NK-92 (cell line): ENCODE results near the gene CDH7.

Experiments used
- DNase-seq: peaks from one replicate; lab custom pipeline; 2025; ENCODE audit not compliant: unreplicated experiment; lab: John Stamatoyannopoulos, UW

The CDH7 gene, protein sequence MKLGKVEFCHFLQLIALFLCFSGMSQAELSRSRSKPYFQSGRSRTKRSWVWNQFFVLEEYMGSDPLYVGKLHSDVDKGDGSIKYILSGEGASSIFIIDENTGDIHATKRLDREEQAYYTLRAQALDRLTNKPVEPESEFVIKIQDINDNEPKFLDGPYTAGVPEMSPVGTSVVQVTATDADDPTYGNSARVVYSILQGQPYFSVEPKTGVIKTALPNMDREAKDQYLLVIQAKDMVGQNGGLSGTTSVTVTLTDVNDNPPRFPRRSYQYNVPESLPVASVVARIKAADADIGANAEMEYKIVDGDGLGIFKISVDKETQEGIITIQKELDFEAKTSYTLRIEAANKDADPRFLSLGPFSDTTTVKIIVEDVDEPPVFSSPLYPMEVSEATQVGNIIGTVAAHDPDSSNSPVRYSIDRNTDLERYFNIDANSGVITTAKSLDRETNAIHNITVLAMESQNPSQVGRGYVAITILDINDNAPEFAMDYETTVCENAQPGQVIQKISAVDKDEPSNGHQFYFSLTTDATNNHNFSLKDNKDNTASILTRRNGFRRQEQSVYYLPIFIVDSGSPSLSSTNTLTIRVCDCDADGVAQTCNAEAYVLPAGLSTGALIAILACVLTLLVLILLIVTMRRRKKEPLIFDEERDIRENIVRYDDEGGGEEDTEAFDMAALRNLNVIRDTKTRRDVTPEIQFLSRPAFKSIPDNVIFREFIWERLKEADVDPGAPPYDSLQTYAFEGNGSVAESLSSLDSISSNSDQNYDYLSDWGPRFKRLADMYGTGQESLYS

DNA sequence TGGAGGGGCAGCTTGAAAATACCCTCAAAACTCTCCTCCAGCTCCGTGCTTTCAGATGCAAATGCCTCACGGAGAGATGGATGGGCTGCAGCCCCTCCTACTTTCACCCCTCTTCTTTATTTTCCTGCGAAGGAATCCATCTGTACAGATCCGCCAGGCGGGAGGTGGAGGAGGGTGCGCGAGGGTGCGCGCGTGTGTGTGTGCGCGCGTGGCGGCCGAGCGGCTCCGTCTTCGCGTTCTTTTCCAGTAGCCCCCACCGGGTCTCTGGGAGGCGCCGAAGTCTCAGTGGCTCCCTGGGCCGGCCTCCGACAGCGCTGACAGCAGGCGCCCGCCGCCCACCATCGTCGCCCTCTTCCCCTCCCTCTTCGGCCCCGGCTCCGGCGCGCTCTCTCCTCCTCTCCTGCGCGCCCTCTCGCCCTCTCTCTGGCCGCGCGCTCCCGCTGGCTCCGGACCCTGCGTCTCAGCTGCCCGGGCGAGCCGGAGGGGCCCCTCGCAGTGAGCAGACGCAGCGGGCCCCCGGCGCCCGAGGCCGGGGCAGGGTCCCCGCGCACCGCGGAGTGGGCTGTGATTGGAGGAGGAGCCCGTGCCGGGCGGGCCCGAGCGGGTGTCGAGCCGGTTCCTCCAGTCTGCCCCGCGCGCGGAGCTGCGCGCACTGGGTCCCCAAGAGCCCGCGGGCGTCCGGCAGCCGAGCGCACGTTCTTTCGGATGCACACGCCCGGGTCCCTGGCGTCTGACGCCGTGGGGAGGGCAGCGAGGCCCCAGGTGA lies at the start of gene CDH7:
Gene CDH7, plus strand, starts transcription at position 624 of the 766 bp plus-strand sequence. CDS start 11,831 bp downstream, outside the sequence.
- no peak for DNase-seq

DNA sequence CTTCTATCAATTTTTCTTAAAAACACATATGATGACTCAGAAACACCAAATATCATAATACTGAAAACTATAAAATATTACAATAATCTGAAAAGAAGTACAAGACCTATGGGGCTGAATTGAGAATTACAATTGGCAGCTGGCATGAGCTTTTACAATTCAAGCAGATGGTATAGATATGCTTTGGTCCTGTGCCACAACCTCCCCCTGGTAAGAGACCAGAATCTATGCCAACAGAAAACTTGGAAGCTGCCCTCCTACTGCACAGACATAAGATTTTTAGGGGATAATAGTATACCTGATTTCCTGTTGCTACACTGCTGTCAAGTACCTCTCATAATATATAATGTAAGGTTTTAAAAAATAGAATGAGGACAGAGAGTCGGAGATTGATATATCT lies 46.8 kb upstream of the CDH7 start:
- no peak for DNase-seq

DNA sequence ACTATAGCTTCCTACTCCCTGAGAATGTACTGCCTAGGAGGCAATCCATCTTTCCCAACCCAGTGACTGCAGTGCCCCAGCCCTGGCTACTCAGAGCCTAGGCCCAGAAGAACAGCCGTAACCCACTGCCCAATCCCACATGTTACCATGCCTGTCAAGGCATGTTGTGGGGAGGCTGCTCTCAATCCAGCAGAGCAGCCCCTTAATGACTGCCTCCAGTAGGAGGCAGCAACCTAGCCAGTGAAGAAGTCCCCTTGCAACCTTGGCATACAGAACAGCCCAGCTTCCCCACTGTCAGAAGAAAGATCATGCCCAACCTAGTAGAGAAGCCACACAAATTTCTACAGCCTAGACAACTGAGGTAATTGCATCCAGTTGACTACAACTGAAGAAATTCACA lies 44.2 kb upstream of the CDH7 start:
- no peak for DNase-seq

DNA sequence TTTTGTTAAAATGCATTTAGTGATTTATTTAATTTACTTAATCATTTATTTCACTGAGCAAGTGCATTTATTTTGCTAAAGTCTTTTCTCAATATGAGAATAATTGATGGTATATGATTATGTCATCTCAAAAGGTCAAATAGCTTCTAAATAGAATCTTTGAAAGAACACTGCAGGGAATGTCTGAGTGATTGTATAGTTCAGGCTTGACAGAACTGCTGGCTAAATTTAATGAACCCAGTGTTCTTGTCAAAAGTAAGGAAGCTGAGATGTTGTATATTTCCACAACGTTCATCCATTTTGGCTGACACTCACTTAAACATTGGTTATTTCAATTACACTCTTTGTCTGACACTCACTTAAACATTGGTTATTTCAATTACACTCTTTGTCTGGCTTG lies 39.3 kb upstream of the CDH7 start:
- DNase-seq, result no peak

DNA sequence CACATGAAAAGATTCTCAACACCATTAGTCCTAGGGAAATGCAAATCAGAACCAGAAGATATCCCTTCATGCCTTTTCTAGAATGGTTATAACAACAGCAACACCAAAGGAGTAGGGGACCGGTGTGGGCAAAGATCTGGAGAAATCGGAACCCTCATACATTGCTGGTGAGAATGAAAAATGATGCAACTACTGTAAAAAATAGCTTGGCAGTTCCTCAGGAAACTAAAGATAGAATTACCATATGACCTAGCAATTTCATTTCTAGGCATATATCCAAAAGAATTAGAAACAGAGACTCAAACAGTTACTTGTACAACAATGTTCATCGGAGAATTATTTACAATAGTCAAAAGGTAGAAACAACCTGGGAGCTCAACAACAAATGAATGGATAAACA lies 29.2 kb upstream of the CDH7 start:
- DNase-seq, result no peak

DNA sequence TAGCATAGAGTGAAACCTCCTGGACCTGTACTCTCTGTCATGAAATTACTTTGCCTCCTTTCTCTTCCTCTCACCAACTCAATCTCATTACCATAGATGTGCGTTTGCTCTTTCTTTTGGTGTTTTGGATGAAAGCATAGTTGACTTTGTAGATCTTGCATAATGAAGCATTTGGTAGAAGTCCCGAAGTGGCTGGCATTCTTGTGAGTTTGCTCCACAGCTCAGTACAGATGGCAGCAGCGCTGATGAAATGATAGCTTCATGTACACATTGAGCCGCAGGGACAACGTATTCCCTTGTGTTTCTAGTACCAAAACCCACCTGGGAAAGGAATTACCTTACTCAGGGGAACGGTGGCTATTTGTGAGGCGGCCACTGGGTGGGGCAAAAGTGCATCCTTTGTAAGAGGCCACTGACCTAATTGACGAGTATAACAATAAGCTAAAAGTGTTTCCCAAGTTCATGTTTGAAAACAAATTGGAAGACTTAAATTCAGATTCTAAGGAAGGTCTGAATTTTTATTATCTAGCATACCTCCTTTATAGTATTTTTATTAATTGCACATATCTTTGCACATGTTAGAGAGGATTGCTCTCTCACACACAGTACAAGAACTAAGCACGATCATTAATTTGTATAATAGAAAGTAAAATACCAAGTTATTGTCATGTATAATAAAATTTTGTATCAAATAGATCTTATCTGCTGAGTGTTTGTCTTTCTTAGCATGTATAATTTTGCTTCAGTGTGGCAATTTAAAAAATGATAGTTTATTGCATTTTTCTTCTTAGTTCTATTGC lies 25.4 kb upstream of the CDH7 start:
- DNase-seq, result no peak

DNA sequence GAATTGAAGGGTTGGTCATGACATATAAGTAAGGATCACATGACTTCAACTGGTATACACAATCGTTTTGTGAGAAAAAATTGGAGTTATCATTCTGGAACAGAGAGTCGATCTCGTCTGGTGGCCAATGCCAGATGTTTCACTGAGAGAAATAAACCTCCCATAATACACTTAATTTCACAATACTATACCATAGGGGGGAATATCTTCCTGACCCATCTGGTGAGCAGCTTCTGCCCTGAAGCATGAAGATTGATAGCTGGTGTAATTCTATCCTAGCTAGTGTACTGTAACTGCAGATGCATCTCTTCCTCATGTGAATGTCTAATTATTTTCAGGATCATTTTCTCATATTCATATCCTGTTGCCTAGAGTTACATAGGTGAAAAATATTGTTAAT lies 15.7 kb upstream of the CDH7 start:
- no peak for DNase-seq

DNA sequence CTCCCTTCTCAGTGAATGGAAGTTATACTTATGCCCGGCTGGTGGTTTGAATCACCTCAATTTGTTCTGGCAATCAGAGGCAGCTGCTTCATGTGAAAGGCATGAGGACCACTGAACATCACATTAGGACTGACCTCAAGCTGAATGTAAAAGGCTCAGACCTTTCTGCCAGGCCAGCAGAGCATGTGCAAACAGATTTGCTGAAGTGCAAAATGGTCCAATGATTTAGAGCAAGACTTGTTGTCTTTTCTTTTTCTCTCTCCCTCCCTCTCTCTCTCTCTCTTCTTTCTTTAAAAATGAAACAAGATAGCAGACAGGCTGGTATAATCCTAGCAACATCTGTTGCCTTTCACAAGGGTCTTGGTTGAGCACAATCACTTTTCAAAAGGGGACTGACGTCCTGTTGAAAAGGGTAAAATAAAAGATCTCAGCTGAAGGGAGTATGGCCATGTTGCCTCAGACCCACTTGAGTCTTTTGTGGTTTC lies 13.3 kb upstream of the CDH7 start:
- no peak for DNase-seq

DNA sequence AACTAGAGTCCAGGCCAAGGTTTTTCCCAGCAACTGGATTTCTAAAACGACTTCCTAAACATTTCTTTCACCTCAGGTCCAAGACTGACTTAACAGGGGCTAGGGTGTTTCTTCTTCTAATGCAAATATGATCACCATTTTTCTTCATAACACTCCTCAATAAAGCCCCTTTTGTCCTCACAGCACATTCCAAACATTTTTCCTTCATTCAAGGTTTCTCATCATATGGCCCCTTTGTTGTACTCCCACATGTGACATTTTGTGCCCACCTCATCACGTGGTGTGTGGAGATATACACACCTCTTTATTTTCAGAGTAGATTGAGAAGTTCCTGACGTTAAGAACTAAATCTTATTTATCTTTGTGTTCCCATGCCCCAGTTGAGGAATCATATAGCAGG lies 3.9 kb upstream of the CDH7 start:
- no peak for DNase-seq

DNA sequence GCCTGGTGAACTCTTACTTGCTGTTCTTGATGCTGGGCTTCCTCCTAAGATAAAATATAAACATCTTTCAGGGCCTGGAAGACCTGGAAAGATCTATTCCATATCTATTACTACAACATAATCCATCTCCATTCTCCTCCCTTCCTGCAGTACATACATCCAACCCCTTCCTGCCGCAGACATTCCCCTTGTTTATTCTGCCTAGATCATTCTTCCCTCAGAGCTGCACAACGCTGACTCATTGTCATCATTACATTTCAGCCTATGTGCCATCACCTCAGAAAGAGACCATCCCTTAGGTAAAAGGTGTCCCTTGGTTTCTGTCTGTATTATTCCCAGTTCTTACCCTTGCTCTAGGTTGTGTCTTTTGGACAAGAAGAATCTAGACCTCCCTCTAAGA lies 2.5 kb upstream of the CDH7 start:
- no peak for DNase-seq

DNA sequence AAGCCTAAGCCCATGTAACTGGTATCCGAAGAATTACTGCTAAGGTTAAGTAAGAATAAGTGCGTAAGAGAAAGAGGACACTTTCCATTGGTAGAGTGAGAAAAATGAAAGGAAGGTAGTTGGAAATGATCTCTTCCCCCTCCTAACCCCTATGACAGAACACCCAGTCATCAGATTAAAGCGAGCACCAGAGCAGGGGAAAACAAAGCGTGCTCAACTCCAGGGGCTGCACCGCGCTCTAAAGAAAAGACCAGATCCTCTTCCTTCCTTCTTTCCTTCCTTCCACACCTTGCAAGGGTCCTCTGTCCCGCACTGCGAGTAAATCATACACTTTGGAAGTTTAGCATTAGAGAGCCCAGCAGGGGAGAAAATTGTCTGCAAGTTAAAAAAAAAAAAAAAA lies 971 bp upstream of the CDH7 start:
- no peak for DNase-seq

DNA sequence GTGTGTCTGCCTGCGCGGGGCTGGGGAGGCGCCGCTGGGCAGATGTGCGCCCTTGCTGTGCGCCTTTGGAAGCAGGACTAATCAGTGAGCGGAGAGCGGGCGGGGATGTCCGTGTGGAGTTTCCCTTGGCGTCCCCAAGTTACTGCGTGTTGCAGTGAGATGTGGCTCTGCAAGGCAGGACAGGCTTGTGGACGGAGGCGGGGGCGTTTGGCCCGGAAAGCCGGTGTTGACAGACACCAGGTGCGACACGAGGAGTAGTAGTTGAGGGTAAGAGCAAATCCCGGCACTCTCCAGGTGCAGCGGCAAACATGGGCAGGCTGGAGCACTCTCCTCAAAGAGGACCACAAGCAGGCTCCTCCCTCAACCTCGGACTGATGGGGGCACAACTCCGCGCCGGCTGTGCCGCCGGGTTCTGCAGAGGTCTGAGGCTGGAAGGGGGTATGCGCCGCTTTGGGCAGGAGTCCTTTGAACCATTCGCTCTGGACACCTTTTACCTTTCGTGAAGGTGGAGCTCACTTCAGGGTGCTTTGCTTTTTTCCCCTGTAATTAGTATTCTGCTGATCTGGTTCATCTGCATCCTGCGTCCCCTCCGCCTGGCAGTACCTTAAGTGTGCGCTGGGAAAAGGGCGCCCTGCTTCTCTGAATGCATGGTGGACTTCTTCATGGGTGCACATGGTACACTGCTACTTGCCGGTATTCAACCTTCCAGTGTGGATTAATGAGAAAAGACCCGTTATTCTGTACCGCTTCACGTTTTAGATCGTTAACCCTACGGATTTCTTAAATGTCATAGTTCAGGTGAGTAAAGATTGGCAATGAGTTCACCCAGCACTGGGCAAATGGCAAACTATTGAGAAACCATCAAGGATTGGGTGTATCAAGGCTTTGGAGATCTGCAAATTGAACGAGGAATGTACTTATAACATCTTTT lies 608 bp downstream of the CDH7 start:
- no peak for DNase-seq

DNA sequence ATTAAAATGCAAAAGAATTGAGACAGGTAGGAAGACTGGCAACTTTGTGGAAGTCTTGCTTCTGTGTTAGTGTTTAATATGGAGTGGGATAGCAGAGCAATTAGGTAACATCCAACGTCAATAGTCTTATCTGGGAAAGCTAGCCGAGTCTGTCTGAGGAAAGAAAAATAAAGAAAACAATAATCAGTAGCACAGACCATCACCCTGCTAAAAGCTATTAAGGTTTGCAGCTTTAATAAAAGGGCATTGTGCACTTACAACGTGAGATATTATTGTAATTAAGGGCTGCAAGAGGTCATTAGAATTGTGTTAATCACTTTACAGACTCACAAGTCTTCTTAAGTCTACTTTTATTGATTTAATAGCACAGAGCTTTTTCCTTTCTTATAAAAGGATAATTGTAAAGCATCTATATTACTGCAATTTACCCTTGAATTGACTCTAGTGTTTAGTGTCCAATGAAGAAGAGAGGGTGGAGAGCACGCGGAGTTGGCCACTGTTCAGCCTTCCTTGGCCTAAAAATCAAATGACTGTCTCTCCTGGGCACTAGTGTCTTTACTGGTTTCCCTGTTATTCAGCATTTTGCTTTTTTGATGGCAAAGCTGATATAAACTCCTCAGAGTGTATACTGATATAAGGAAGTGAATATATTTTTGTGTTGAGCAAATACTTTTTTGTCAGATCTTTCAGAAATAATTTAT lies 2.0 kb downstream of the CDH7 start:
- DNase-seq, result no peak

DNA sequence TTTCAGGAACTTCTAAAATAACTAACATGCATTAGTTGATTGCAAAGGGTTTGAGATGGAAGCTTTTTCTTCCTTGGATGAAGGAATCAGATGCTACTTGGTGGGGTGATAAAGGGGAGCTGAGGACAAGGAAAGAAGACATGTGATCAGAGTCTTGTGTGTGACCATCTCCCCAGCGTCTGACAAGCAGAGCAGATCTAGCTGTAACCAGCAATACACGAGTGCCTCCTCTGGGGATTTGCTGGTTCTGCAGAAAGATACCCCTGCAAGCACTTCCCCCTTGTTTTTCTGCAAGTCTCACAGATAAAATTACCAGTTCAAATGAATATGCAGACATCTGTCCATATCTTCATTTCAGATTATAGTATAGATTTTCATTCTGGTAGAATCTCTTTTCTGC lies 2.7 kb downstream of the CDH7 start:
- DNase-seq, result no peak

DNA sequence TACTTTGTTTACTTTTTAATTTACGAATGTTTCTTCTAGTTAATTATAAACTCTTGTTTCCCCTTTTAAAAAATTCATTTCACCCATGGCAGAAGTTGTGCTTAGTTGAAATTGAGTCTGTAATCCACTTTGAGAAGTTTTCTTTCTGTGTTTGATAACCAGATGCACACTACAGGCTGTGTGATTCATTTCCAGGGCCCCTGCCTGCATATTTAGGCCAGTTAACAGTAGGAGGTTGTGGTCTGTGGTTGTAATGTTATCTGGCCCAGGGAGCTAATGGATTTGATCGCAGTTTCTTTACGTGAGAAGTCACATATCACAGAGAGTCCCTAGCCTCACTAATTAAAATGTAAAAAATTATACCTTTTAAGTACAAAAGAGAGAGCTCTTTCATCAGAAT lies 3.3 kb downstream of the CDH7 start:
- DNase-seq, result no peak

DNA sequence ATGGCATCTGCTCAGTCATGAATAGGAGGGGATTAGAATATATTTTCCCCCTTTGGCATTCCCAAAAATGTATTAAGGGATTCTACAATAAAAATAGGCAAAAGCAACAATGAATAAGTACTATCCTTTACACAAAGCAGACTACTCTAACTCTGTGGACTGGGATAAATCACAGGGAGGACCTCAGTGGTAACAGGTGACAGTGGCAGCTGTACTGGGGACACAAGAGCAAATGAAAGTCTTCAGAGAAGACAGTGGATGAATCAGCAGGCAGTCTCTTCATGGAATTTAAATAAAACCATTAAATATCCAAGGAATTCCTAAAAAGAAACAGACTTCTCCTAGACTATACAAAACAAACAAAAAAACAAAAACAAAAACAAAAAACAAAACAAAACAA lies 4.8 kb downstream of the CDH7 start:
- no peak for DNase-seq

DNA sequence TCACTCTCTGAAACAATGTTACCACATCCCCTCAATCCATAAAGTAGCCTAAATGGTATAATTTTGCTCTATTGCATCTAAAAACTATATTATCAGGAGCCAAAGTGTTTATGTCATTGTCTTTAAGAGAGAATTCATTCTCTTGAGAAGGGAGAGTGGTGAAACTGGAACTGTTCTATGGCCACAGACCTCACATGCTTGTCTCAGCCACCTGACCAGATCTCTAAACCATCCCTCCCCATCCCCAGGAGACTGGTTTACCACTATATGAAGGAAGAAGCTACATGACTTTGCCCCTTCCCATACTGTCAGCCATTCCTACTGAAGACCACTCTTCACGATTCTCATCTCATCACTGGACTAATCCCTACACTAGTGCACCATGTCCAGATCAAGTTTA lies 9.6 kb downstream of the CDH7 start:
- no peak for DNase-seq

DNA sequence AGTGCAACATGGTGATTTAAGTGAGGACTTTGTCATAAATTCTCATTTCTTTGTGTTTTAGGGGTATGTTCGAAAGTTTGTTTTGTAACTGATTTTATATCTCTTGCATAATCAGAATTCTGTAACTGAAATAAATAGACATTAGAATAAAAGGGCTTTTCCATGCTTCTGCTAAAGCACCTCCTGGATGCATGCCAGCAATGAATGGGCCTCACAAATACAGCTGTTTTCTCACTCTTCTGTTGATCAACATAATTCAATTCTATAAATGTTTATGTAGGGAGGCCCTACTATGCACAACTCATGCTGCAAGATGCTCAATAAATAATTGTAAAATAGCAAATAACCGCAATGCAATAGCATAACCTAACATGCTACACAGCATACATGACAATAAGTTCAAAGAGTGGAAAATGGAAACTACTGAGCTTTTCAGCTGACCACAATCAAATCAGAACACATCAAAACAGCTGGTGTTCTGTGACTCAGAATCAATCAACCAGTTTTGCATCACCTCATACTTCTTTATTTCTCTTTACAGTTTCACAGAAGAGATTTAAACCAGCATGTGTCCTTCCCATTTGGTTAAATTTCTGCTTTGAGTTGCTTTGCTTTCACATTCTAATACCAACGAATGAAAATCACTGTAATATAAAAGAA lies 11.0 kb downstream of the CDH7 start:
- DNase-seq, result no peak

DNA sequence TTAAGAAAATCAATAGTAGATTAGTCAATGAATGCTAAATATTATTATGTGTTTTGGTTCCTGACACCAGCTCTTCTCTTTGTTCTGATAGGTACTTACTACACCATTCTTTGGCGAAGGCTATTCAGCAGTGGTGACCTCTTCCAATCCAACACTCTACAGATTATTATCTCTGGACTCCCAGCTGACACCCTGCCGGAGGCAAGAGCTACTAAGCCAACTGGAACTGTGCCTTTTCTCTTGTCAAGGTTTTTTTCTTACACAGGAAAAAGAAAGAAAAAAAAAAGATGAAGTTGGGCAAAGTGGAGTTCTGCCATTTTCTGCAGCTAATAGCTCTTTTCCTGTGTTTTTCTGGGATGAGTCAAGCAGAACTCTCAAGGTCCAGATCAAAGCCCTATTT lies 11.7 kb downstream of the CDH7 start:
- no peak for DNase-seq
